Lower leg skin (tissue), 4 donors: ENCODE measurements around the gene XAGE1A. TPM values are rescaled to one million over a fixed set of nuclear protein-coding genes. Genes with fewer than 3 reads are reported as not detected.
"Not testable (repeated sequence)": the region's sequence is repeated elsewhere in the genome, so short reads cannot be mapped to it uniquely, and the experiment has no call there.

Experiments
- DNase-seq, 2 donors: peaks; one replicate each; pipeline ENCODE4 v3.0.0-alpha.2; 2019; ENCODE audit warnings: low spot score in 2 of 2
- H3K4me3 ChIP-seq: fragments of 200-600 bp; sonication (generic); 2 replicates; pipeline ENCODE4 v1.5.1; 2017; ENCODE audit warnings: mild to moderate bottlenecking, low read depth; ENCODE audit not compliant: poor library complexity, severe bottlenecking
- POLR2A ChIP-seq, 2 donors: fragments of 450-650 bp; IDR thresholded peaks; one replicate each; pipeline ENCODE4 v1.6.1; 2016 to 2017; ENCODE audit warnings: antibody characterized with exemption in 2 of 2, mild to moderate bottlenecking in 1 of 2, moderate library complexity in 1 of 2
- WGBS, 2 donors: methylation state at CpG; one replicate each; pipeline ENCODE4 v1.1.5; 2018; 5-methylcytosine and 5-hydroxymethylcytosine counted together
- intact Hi-C: fragments of 100-400 bp; cut with DNase I; formaldehyde crosslinking; loops from one replicate; pipeline ENCODE4 v1.15.0; 2023; ENCODE audit warnings: low total_unique reads
- total RNA-seq, 4 donors: library from RNA; depleted of rRNA; stranded (reverse); fragments of >200 nt; gene quantifications; one replicate each; pipeline ENCODE4 v1.1.0, GENCODE V29; 2016
- TF ChIP-seq, protein P1 (sequence below), 3 donors: fragments of 450-650 bp; IDR thresholded peaks; one replicate each; pipeline ENCODE4 v1.5.1; 2016; ENCODE audit warnings: antibody characterized with exemption in 3 of 3, mild to moderate bottlenecking in 3 of 3, moderate library complexity in 2 of 3

The XAGE1A gene, protein sequence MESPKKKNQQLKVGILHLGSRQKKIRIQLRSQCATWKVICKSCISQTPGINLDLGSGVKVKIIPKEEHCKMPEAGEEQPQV
- total RNA-seq = under 1 TPM in 1 of 4 donors, not detected in 3; 0.76 TPM

DNA sequence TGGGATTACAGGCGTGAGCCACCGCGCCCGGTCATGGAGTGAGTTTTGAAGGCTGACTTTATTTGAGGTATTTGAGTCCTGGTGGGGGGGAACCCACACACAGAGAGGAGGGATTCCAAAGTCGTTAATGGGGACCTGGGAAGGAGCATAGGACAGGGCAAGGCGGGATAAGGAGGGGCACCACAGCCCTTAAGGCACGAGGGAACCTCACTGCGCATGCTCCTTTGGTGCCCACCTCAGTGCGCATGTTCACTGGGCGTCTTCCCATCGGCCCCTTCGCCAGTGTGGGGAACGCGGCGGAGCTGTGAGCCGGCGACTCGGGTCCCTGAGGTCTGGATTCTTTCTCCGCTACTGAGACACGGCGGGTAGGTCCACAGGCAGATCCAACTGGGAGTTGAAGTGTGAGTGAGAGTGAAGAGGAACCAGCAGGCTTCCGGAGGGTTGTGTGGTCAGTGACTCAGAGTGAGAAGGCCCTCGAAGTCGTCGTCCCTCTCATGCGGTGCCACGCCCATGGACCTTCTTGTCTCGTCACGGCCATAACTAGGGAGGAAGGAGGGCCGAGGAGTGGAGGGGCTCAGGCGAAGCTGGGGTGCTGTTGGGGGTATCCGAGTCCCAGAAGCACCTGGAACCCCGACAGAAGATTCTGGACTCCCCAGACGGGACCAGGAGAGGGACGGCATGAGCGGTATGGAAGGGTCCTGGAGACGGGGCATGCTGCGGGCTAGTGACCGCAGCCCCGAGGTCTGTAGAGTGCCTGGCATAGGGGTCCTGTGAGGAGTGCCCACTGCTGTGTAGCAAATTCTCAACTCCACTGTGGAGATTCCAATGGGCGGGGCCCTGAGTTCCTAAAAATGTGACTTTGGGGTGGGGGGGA lies at the start of gene XAGE1A:
XAGE1A (plus strand) TSS at position 264 of the 874 bp plus-strand sequence. CDS start 1,554 bp downstream, outside the sequence.
- intact Hi-C loops, DNase-seq, H3K4me3 ChIP-seq: not testable (repeated sequence)
- WGBS, 2 donors = no CpG with 5 or more reads among the region's 41 CpGs

DNA sequence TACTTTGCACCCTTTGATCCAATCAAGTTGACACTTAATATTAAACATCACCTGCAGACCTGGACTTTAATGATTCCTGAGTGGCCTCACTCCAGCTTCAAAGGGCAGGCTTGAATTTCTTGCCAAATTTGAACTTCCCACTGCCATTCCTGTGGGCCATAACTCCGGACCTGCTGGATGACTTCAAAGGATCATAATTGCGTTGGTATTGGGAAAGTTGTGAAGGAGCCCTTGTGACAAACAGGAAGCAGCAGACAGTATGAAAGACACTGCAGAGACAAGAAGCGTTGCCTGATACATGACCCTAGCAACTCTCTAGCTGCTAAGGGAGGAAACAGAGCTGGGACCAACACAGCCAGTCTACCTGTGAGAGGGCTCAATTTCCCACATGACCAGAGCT lies 43.6 kb upstream of the XAGE1A start:
- intact Hi-C loops = not testable (repeated sequence)
- WGBS, 2 donors = 54 to 69% methylated on average over 3 of the region's 3 CpGs

DNA sequence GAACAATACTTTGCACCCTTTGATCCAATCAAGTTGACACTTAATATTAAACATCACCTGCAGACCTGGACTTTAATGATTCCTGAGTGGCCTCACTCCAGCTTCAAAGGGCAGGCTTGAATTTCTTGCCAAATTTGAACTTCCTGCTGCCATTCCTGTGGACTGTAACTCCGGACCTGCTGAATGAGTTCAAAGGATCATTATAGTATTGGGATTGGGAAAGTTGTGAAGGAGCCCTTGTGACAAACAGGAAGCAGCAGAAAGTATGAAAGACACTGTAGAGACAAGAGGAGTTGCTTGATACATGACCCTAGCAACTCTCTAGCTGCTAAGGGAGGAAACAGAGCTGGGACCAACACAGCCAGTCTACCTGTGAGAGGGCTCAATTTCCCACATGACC lies 24.3 kb upstream of the XAGE1A start:
- DNase-seq, H3K4me3 ChIP-seq, intact Hi-C loops: not testable (repeated sequence)
- 0 to 44% methylated on average over 1 of the region's 1 CpG for WGBS, 2 donors

More for the DNA sequence above, 43.6 kb upstream of the XAGE1A start:
- DNase-seq, H3K4me3 ChIP-seq: not testable (repeated sequence)

DNA sequence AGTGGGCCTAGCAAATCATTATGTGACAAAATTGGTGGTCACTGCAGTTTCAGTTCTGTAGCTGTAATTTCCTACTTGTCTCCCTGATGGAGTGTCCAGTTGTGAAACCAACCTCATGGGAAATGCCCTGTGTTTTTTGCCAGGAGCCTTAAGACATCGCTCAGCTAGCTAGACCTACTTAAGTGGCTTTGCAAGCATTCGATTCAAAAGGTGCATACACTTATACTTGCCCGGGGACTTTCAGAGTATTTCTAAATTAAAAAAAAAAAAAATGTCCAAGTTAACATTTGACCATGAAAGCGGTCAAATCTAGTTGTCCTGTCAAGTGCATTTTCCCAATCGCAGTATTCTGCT lies 788 bp downstream of the XAGE1A start:
- no CpG with 5 or more reads among the region's 5 CpGs for WGBS, 2 donors
- DNase-seq, intact Hi-C loops, H3K4me3 ChIP-seq: not testable (repeated sequence)

DNA sequence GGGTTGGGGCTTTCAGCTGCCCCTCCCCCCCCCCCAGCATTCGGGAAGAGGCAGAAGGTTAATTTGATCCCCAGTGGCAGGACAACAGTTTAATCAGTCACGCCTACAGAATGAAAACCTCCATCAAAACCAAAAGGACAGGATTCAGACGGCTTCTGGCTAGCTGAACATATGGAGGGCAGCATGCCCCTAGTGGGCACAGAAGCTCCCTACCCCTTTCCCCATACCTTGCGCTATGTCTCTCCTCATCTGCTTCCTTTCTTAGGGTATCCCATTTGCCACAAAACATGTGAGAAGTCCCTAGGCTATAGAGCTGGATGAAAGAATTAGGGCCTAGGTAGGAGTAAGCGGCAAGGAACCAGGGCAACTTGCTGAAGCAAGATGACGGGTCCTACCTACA lies 5.8 kb downstream of the XAGE1A start:
- WGBS, 2 donors = no CpG with 5 or more reads among the region's 6 CpGs
- intact Hi-C loops = not testable (repeated sequence)

DNA sequence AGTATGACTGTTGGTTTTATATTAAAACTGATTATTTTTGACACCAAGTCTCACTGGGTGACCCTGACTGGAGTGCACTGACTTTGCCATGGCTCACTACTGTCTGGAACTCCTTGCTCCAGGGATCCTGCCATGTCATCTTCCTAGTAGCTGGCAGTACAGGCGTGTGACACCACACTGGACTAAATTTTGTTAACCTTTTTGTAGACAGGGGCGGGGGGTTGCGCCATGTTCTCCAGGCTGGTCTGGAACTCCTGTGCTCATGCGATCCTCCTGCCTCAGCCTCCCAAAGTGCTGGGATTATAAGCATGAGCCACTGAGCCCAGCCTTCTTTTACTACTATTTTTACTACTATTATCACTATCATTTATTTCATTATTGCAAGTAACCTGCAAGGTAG lies 8.9 kb downstream of the XAGE1A start:
- intact Hi-C loops = no loop called here
- no peak for TF ChIP-seq POLR2A (IDR thresholded peaks at IDR 0.05)
- TF ChIP-seq, protein P1, sequence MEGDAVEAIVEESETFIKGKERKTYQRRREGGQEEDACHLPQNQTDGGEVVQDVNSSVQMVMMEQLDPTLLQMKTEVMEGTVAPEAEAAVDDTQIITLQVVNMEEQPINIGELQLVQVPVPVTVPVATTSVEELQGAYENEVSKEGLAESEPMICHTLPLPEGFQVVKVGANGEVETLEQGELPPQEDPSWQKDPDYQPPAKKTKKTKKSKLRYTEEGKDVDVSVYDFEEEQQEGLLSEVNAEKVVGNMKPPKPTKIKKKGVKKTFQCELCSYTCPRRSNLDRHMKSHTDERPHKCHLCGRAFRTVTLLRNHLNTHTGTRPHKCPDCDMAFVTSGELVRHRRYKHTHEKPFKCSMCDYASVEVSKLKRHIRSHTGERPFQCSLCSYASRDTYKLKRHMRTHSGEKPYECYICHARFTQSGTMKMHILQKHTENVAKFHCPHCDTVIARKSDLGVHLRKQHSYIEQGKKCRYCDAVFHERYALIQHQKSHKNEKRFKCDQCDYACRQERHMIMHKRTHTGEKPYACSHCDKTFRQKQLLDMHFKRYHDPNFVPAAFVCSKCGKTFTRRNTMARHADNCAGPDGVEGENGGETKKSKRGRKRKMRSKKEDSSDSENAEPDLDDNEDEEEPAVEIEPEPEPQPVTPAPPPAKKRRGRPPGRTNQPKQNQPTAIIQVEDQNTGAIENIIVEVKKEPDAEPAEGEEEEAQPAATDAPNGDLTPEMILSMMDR (IDR thresholded peaks at IDR 0.05) = no peak
- 86 to 87% methylated on average over 4 of the region's 4 CpGs for WGBS, 2 donors
- H3K4me3 ChIP-seq = no peak overlapping the region
- peak in 1 of 2 donors; percentile 61 for DNase-seq

More for the DNA sequence above, 5.8 kb downstream of the XAGE1A start:
- not testable (repeated sequence) for DNase-seq, H3K4me3 ChIP-seq

DNA sequence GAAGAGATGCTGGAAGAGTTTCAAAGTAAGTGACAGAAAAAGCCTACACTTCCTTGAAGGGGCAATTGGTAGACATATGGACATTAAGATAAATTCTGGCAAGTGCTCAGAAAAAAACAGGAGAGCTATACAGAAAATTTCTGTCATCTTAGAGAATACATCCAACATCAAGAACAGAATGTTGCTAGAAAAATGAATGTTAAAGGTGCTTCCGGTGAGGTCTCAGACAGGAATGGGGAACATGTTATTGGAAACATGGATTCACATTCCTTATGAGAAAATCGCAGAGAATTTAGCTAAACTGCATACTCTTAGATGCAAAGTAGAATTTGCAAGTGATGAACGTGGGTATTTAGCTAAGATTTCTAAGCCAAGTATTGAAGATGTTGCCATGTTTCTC lies 11.7 kb downstream of the XAGE1A start:
- TF ChIP-seq, protein P1 (IDR thresholded peaks at IDR 0.05) = no peak
- no peak for TF ChIP-seq POLR2A (IDR thresholded peaks at IDR 0.05)
- intact Hi-C loops = no loop called here
- no peak overlapping the region for H3K4me3 ChIP-seq
- WGBS, 2 donors = 55 to 80% methylated on average over 3 of the region's 3 CpGs
- no peak for DNase-seq

DNA sequence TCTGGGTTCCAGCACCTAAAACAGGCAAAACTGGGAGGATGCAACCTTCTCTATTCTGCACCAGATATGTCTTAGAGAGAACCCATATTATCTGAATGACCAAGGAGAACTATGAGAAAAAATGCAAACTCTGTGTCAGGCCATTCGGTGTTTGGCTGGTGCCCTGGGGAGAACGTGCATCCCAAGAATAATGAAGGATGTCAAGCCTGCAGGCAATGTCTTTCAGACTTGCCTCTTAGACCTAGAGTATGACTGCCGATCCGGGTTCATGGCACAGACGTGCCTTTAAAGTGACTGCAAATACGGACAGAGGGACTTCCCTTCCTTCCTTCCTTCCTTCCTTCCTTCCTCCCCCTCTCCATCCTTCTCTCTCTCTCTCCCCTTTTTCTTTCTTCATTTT lies 14.3 kb downstream of the XAGE1A start:
- peak in 1 of 2 donors; percentile 36 for DNase-seq
- TF ChIP-seq POLR2A (IDR thresholded peaks at IDR 0.05) = no peak
- TF ChIP-seq, protein P1 (IDR thresholded peaks at IDR 0.05) = no peak
- 58 to 65% methylated on average over 6 of the region's 6 CpGs for WGBS, 2 donors
- H3K4me3 ChIP-seq = no peak overlapping the region
- intact Hi-C loops = no loop called here

DNA sequence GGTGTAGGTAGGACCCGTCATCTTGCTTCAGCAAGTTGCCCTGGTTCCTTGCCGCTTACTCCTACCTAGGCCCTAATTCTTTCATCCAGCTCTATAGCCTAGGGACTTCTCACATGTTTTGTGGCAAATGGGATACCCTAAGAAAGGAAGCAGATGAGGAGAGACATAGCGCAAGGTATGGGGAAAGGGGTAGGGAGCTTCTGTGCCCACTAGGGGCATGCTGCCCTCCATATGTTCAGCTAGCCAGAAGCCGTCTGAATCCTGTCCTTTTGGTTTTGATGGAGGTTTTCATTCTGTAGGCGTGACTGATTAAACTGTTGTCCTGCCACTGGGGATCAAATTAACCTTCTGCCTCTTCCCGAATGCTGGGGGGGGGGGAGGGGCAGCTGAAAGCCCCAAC lies 15.5 kb downstream of the XAGE1A start:
- H3K4me3 ChIP-seq, intact Hi-C loops, DNase-seq: not testable (repeated sequence)
- WGBS, 2 donors = no CpG with 5 or more reads among the region's 6 CpGs

DNA sequence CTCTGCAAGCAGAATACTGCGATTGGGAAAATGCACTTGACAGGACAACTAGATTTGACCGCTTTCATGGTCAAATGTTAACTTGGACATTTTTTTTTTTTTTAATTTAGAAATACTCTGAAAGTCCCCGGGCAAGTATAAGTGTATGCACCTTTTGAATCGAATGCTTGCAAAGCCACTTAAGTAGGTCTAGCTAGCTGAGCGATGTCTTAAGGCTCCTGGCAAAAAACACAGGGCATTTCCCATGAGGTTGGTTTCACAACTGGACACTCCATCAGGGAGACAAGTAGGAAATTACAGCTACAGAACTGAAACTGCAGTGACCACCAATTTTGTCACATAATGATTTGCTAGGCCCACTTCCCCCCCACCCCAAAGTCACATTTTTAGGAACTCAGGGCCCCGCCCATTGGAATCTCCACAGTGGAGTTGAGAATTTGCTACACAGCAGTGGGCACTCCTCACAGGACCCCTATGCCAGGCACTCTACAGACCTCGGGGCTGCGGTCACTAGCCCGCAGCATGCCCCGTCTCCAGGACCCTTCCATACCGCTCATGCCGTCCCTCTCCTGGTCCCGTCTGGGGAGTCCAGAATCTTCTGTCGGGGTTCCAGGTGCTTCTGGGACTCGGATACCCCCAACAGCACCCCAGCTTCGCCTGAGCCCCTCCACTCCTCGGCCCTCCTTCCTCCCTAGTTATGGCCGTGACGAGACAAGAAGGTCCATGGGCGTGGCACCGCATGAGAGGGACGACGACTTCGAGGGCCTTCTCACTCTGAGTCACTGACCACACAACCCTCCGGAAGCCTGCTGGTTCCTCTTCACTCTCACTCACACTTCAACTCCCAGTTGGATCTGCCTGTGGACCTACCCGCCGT lies 20.7 kb downstream of the XAGE1A start:
- WGBS, 2 donors = no CpG with 5 or more reads among the region's 27 CpGs
- intact Hi-C loops, H3K4me3 ChIP-seq, DNase-seq: not testable (repeated sequence)

DNA sequence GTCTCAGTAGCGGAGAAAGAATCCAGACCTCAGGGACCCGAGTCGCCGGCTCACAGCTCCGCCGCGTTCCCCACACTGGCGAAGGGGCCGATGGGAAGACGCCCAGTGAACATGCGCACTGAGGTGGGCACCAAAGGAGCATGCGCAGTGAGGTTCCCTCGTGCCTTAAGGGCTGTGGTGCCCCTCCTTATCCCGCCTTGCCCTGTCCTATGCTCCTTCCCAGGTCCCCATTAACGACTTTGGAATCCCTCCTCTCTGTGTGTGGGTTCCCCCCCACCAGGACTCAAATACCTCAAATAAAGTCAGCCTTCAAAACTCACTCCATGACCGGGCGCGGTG lies 21.3 kb downstream of the XAGE1A start, which contains the start of gene XAGE1B:
XAGE1B (minus strand) TSS at position 77 of the 339 bp plus-strand sequence. CDS start 1,536 bp downstream, outside the sequence.
- H3K4me3 ChIP-seq, DNase-seq, intact Hi-C loops: not testable (repeated sequence)
- WGBS, 2 donors = no CpG with 5 or more reads among the region's 18 CpGs
